ENCODE data around the gene IL19. TPM values are rescaled to one million over a fixed set of nuclear protein-coding genes. Genes with fewer than 3 reads are reported as not detected.

The IL19 gene
- total and polyA plus RNA-seq, 2 of the 13 experiments (the other 11 are each of a cell fraction or from before 2014, with no cell fraction given), result not detected

DNA sequence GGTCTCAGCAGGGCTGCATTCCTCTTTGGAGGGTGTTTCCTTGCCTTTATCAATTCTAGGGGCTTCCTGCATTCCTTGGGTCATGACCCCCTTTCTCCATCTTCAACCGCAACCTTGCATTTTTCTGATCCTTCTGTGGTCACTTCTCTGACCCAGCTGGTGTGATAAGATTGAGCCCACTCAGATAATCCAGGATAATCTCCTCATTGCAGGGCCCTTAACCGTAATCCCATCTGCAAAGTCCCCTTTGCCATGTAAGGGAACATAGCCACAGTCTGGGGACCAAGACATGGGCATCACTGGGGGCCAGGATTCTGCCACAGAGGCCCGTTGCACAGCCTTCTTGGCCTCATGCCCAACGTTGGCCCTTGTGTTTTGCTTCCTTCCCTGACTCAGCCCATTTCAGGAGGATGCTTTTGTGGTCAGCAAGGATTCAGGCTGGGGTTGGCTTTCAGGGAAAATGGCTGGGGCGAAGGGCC is 35.0 kb upstream of the IL19 start:
- 93% methylated on average over 5 of the region's 5 CpGs for WGBS (ENCODE audit: low lambda C conversion rate)
- H4K20me1 ChIP-seq (ENCODE audit: insufficient read depth, low read length), result no peaks in the 10 kb centered on the region
- in situ Hi-C loops (cut with HindIII; ENCODE audit: extremely low pct_ligation_motif_present, low pct_unique_long_range_greater_than_20kb), result loop anchor here (5.0 to 10.0 kb wide), 2 partner anchors 177 to 249 kb away; no protein-coding TSS in a partner anchor
- intact Hi-C loops (cut with micrococcal nuclease; ENCODE audit: unreplicated experiment), result loop anchor here (2.0 to 10.0 kb wide), 2 partner anchors 177 to 339 kb away; no protein-coding TSS in a partner anchor
- H3K4me3 ChIP-seq (replicated peaks in 1 of 3; ENCODE audit: insufficient read depth in 1 of 3, low read depth in 2 of 3, low read length in 3 of 3), result no peak overlapping the region
- POLR2A ChIA-PET, result no interaction called here
- DNase-seq (ENCODE audit: low spot score) (no peak), ATAC-seq (no peak), FAIRE-seq (no peak)
- CTCF ChIA-PET (ENCODE audit: low intra/inter-chr PET ratio, low total read pairs), result interaction anchor here (1.4 to 1.6 kb wide), 2 partner anchors 177 kb away, joined by 3 to 11 read pairs; no protein-coding TSS in a partner anchor
- H2AFZ ChIP-seq (ENCODE audit: low read length), result no peak overlapping the region
- H3K79me2 ChIP-seq (ENCODE audit: insufficient read depth, low read length), result no peaks in the 10 kb centered on the region
- BruUV-seq (replicated peaks), result no TSS peak
- no peak overlapping the region for H3K9ac ChIP-seq (ENCODE audit: insufficient read depth, low read depth, low read length)
- no peaks in the 10 kb centered on the region for H3K9me3 ChIP-seq (ENCODE audit: low read length)
- H3K4me1 ChIP-seq (ENCODE audit: insufficient read depth, low read length), result no peaks in the 10 kb centered on the region
- peaks cover 18 to 21% of the 10 kb centered on the region in 2 experiments; a peak in 4 of 5 replicates for H3K36me3 ChIP-seq (replicated peaks in 1 of 2; ENCODE audit: control insufficient read depth in 1 of 2, insufficient read depth in 2 of 2, low read length in 2 of 2)
- H3K27me3 ChIP-seq (ENCODE audit: control insufficient read depth in 1 of 2, insufficient read depth in 2 of 2, low read length in 2 of 2), result no peaks in the 10 kb centered on the region
- H3K4me2 ChIP-seq (ENCODE audit: low read depth, low read length), result no peak overlapping the region
- H3K27ac ChIP-seq (ENCODE audit: extremely low read length, insufficient read depth, low read length), result no peak overlapping the region
- TF ChIP-seq PHF20 (CRISPR knock-in tag; IDR thresholded peaks at IDR 0.05) (no peak), NCOR1 (IDR thresholded peaks at IDR 0.05; ENCODE audit: borderline replicate concordance, low read length) (no peak), SAFB2 (CRISPR knock-in tag; IDR thresholded peaks at IDR 0.05; ENCODE audit: borderline replicate concordance, low read depth) (no peak), ZNF234 (CRISPR knock-in tag; conservative IDR thresholded peaks at IDR 0.05) (no peak), SMAD1 (CRISPR knock-in tag; IDR thresholded peaks at IDR 0.05; ENCODE audit: borderline replicate concordance, low read depth) (no peak), ZMYM2 (CRISPR knock-in tag; IDR thresholded peaks at IDR 0.05) (no peak), ZNF782 (CRISPR knock-in tag; IDR thresholded peaks at IDR 0.05; ENCODE audit: borderline replicate concordance) (no peak)
- TF ChIP-seq, protein P1, sequence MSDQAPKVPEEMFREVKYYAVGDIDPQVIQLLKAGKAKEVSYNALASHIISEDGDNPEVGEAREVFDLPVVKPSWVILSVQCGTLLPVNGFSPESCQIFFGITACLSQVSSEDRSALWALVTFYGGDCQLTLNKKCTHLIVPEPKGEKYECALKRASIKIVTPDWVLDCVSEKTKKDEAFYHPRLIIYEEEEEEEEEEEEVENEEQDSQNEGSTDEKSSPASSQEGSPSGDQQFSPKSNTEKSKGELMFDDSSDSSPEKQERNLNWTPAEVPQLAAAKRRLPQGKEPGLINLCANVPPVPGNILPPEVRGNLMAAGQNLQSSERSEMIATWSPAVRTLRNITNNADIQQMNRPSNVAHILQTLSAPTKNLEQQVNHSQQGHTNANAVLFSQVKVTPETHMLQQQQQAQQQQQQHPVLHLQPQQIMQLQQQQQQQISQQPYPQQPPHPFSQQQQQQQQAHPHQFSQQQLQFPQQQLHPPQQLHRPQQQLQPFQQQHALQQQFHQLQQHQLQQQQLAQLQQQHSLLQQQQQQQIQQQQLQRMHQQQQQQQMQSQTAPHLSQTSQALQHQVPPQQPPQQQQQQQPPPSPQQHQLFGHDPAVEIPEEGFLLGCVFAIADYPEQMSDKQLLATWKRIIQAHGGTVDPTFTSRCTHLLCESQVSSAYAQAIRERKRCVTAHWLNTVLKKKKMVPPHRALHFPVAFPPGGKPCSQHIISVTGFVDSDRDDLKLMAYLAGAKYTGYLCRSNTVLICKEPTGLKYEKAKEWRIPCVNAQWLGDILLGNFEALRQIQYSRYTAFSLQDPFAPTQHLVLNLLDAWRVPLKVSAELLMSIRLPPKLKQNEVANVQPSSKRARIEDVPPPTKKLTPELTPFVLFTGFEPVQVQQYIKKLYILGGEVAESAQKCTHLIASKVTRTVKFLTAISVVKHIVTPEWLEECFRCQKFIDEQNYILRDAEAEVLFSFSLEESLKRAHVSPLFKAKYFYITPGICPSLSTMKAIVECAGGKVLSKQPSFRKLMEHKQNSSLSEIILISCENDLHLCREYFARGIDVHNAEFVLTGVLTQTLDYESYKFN (CRISPR knock-in tag; conservative IDR thresholded peaks at IDR 0.05), result no peak
- TF ChIP-seq, protein P2, sequence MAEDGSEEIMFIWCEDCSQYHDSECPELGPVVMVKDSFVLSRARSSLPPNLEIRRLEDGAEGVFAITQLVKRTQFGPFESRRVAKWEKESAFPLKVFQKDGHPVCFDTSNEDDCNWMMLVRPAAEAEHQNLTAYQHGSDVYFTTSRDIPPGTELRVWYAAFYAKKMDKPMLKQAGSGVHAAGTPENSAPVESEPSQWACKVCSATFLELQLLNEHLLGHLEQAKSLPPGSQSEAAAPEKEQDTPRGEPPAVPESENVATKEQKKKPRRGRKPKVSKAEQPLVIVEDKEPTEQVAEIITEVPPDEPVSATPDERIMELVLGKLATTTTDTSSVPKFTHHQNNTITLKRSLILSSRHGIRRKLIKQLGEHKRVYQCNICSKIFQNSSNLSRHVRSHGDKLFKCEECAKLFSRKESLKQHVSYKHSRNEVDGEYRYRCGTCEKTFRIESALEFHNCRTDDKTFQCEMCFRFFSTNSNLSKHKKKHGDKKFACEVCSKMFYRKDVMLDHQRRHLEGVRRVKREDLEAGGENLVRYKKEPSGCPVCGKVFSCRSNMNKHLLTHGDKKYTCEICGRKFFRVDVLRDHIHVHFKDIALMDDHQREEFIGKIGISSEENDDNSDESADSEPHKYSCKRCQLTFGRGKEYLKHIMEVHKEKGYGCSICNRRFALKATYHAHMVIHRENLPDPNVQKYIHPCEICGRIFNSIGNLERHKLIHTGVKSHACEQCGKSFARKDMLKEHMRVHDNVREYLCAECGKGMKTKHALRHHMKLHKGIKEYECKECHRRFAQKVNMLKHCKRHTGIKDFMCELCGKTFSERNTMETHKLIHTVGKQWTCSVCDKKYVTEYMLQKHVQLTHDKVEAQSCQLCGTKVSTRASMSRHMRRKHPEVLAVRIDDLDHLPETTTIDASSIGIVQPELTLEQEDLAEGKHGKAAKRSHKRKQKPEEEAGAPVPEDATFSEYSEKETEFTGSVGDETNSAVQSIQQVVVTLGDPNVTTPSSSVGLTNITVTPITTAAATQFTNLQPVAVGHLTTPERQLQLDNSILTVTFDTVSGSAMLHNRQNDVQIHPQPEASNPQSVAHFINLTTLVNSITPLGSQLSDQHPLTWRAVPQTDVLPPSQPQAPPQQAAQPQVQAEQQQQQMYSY (CRISPR knock-in tag; IDR thresholded peaks at IDR 0.05), result no peak
- TF ChIP-seq, protein P3, sequence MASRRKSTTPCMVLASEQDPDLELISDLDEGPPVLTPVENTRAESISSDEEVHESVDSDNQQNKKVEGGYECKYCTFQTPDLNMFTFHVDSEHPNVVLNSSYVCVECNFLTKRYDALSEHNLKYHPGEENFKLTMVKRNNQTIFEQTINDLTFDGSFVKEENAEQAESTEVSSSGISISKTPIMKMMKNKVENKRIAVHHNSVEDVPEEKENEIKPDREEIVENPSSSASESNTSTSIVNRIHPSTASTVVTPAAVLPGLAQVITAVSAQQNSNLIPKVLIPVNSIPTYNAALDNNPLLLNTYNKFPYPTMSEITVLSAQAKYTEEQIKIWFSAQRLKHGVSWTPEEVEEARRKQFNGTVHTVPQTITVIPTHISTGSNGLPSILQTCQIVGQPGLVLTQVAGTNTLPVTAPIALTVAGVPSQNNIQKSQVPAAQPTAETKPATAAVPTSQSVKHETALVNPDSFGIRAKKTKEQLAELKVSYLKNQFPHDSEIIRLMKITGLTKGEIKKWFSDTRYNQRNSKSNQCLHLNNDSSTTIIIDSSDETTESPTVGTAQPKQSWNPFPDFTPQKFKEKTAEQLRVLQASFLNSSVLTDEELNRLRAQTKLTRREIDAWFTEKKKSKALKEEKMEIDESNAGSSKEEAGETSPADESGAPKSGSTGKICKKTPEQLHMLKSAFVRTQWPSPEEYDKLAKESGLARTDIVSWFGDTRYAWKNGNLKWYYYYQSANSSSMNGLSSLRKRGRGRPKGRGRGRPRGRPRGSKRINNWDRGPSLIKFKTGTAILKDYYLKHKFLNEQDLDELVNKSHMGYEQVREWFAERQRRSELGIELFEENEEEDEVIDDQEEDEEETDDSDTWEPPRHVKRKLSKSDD (CRISPR knock-in tag; IDR thresholded peaks at IDR 0.05; ENCODE audit: low read depth), result no peak
- TF ChIP-seq, protein P4, sequence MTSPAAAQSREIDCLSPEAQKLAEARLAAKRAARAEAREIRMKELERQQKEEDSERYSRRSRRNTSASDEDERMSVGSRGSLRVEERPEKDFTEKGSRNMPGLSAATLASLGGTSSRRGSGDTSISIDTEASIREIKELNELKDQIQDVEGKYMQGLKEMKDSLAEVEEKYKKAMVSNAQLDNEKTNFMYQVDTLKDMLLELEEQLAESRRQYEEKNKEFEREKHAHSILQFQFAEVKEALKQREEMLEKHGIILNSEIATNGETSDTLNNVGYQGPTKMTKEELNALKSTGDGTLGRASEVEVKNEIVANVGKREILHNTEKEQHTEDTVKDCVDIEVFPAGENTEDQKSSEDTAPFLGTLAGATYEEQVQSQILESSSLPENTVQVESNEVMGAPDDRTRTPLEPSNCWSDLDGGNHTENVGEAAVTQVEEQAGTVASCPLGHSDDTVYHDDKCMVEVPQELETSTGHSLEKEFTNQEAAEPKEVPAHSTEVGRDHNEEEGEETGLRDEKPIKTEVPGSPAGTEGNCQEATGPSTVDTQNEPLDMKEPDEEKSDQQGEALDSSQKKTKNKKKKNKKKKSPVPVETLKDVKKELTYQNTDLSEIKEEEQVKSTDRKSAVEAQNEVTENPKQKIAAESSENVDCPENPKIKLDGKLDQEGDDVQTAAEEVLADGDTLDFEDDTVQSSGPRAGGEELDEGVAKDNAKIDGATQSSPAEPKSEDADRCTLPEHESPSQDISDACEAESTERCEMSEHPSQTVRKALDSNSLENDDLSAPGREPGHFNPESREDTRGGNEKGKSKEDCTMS (CRISPR knock-in tag; conservative IDR thresholded peaks at IDR 0.05), result no peak
